Measurements from ENCODE around the gene IGSF21. TPM values are rescaled to one million over a fixed set of nuclear protein-coding genes. Genes with fewer than 3 reads are reported as not detected.

IGSF21 gene
- total RNA-seq, 4 donors from 2014 or later = 0.11 to 2.6 (median 0.69) TPM

GRCh38 chr1:18154430-18155194, 47.0 kb downstream of the IGSF21 start:
- no peaks in the 10 kb centered on the region for H3K4me1 ChIP-seq
- H3K36me3 ChIP-seq = no peaks in the 10 kb centered on the region
- no peak for TF ChIP-seq POLR2A (IDR thresholded peaks at IDR 0.05)
- TF ChIP-seq CTCF (IDR thresholded peaks at IDR 0.05) = no peak
- no peaks in the 10 kb centered on the region for H3K9me3 ChIP-seq
- DNase-seq = no peak
- H3K27me3 ChIP-seq = no peaks in the 10 kb centered on the region
- 64 to 71% methylated on average over 3 of the region's 3 CpGs for WGBS, 2 donors
- intact Hi-C loops (cut with DNase I) = no loop called here
- no peak overlapping the region for H3K4me3 ChIP-seq (replicated peaks in 1 of 3)
- H3K27ac ChIP-seq = no peak overlapping the region

DNA sequence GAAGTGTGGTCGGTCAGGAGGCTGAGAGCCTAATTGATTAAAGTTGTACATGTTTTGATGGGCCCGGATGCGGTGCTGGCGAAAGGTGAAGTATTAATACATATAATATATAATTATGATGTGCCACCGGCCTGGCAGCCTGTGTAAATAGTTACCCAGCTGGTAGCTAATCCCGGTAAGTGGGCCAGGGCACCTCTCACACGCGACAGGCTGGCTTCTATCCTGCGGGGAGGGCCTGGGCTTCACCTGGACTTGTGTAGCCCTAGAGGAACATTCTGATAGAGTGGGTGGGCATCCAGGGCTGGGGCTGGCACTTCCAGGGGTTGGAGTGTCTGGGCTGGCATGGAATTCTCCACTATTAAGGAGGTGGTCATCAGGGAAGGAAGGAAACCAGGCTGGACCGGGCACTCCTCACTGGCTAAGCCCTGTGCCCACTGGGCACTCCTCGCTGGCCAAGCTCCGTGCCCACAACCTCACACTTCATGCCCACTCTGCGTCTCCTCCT, 48.3 kb downstream of the IGSF21 start:
- no peak for TF ChIP-seq CTCF (IDR thresholded peaks at IDR 0.05)
- no peak for TF ChIP-seq POLR2A (IDR thresholded peaks at IDR 0.05)
- DNase-seq = no peak
- H3K27ac ChIP-seq = no peak overlapping the region
- 86 to 91% methylated on average over 9 to 13 of the region's 13 CpGs for WGBS, 2 donors
- no peaks in the 10 kb centered on the region for H3K9me3 ChIP-seq
- H3K27me3 ChIP-seq = no peaks in the 10 kb centered on the region
- H3K4me3 ChIP-seq (replicated peaks in 1 of 3) = no peak overlapping the region
- intact Hi-C loops (cut with DNase I) = no loop called here
- no peaks in the 10 kb centered on the region for H3K4me1 ChIP-seq
- no peaks in the 10 kb centered on the region for H3K36me3 ChIP-seq

GRCh38 chr1:18157352-18157751, 49.8 kb downstream of the IGSF21 start:
- TF ChIP-seq CTCF (IDR thresholded peaks at IDR 0.05) (no peak), POLR2A (IDR thresholded peaks at IDR 0.05) (no peak)
- no peaks in the 10 kb centered on the region for H3K4me1 ChIP-seq
- H3K4me3 ChIP-seq (replicated peaks in 1 of 3) = no peak overlapping the region
- H3K27me3 ChIP-seq = no peaks in the 10 kb centered on the region
- no peaks in the 10 kb centered on the region for H3K36me3 ChIP-seq
- intact Hi-C loops (cut with DNase I) = no loop called here
- no peak overlapping the region for H3K27ac ChIP-seq
- no peaks in the 10 kb centered on the region for H3K9me3 ChIP-seq
- DNase-seq = no peak
- 63 to 67% methylated on average over 10 of the region's 10 CpGs for WGBS, 2 donors

DNA sequence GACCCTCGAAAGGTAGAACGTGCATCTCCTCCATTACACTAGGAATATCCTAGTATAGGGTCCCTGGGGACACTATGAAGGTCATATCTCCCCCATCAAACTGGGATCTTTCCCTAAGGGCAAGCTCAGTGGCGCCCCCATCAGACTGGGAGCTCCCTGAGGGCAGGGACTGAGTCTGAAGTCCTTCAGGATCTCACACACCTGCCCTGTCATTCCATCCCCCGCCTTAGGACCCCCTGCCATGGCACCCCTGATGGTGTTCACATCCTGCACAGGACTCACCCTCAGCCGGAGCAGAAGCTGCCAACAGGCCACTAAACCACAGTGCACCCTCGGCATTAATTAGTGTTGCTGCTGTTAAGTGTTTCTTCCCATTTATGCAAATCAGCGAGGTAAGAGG, 50.4 kb downstream of the IGSF21 start:
- 79 to 82% methylated on average over 7 of the region's 7 CpGs for WGBS, 2 donors
- no peaks in the 10 kb centered on the region for H3K9me3 ChIP-seq
- H3K27me3 ChIP-seq = no peaks in the 10 kb centered on the region
- TF ChIP-seq POLR2A (IDR thresholded peaks at IDR 0.05) (no peak), CTCF (IDR thresholded peaks at IDR 0.05) (no peak)
- H3K4me3 ChIP-seq (replicated peaks in 1 of 3) = no peak overlapping the region
- H3K27ac ChIP-seq = no peak overlapping the region
- H3K36me3 ChIP-seq = no peaks in the 10 kb centered on the region
- no peak for DNase-seq
- intact Hi-C loops (cut with DNase I) = no loop called here
- H3K4me1 ChIP-seq = no peaks in the 10 kb centered on the region

- TF ChIP-seq POLR2A (IDR thresholded peaks at IDR 0.05) (no peak), CTCF (IDR thresholded peaks at IDR 0.05) (no peak)
- H3K9me3 ChIP-seq = no peaks in the 10 kb centered on the region
- no peak for DNase-seq
- H3K27ac ChIP-seq = no peak overlapping the region
- no peak overlapping the region for H3K4me3 ChIP-seq (replicated peaks in 1 of 3)
- 81 to 85% methylated on average over 5 of the region's 5 CpGs for WGBS, 2 donors
- H3K27me3 ChIP-seq = no peaks in the 10 kb centered on the region
- no peaks in the 10 kb centered on the region for H3K36me3 ChIP-seq
- intact Hi-C loops (cut with DNase I) = no loop called here
- no peaks in the 10 kb centered on the region for H3K4me1 ChIP-seq
Observed at GRCh38 chr1:18158714-18159113, 51.1 kb downstream of the IGSF21 start.

All from thyroid gland (tissue), 4 donors.